H1 (cell line): ENCODE results near the gene SNRPN. TPM values are rescaled to one million over a fixed set of nuclear protein-coding genes. Genes with fewer than 3 reads are reported as not detected.

ENCODE experiments used
- CHD7 ChIP-seq: fragments of 300-600 bp; sonication (generic); IDR thresholded peaks from 2 replicates; pipeline ENCODE4 v1.7.1; 2012; ENCODE audit warnings: low read length, moderate library complexity, mild to moderate bottlenecking, inconsistent platforms; ENCODE audit not compliant: insufficient replicate concordance
- polyA plus RNA-seq, 7 experiments: library from polyadenylated mRNA; depleted of rRNA in 3 of 7; stranded (reverse) in 5 of 7; unstranded in 2 of 7; fragments of >200 nt in 5 of 7; fragments of 200-250 nt in 2 of 7; gene quantifications; 1 replicate in 5 of 7; 2 replicates in 1 of 7; 4 replicates in 1 of 7; pipeline versions ENCODE4 v1.2.1 to v1.2.3, GENCODE V29; 2011 to 2013; ENCODE audit warnings: missing spikeins in 2 of 7, mixed read lengths in 2 of 7
- total RNA-seq: library from RNA; stranded (reverse); fragmentation: NEBNext Ultra II Directional; extraction: Animal tissue kit (Norgen Biotek cat#: 25700); gene quantifications from 2 replicates; pipeline ENCODE4 v1.2.1, GENCODE V29; 2021

Gene SNRPN
- total and polyA plus RNA-seq, 2 of the 8 experiments (the other 6 are each of a cell fraction or from before 2014, with no cell fraction given): 905 to 1,396 TPM

GRCh38 chr15:24956111-24956838, 1.5 kb downstream of the SNRPN start (continued):
- TF ChIP-seq CHD7: no peak
